HG02943 (cell line): ENCODE data around the gene CALHM4.
"Not testable (repeated sequence)": the region's sequence is repeated elsewhere in the genome, so short reads cannot be mapped to it uniquely, and the experiment has no call there.

Experiments used
- ATAC-seq: cut with Tn5 transposase; IDR thresholded peaks from one replicate; pipeline ENCODE4 v1.9.1; 2021; ENCODE audit warnings: mild to moderate bottlenecking, low read depth, moderate library complexity; ENCODE audit not compliant: unreplicated experiment

The CALHM4 gene

GRCh38 chr6:116571683-116572000 is 18.1 kb downstream of the CALHM4 start:
- no peak for ATAC-seq

- no peak for ATAC-seq
Measured at GRCh38 chr6:116572162-116572561, 18.6 kb downstream of the CALHM4 start.

- no peak for ATAC-seq
Measured at GRCh38 chr6:116575227-116575626, 21.7 kb downstream of the CALHM4 start.

- ATAC-seq = no peak
Measured at GRCh38 chr6:116577486-116577885, 23.9 kb downstream of the CALHM4 start.

- ATAC-seq = no peak
Measured at GRCh38 chr6:116578335-116578734, 24.8 kb downstream of the CALHM4 start.

- no peak for ATAC-seq
Measured at GRCh38 chr6:116579143-116579542, 25.6 kb downstream of the CALHM4 start.

- no peak for ATAC-seq
Measured at GRCh38 chr6:116580198-116580597, 26.6 kb downstream of the CALHM4 start.

GRCh38 chr6:116586276-116586675 is 32.7 kb downstream of the CALHM4 start:
- ATAC-seq = no peak

GRCh38 chr6:116586738-116587137 is 33.2 kb downstream of the CALHM4 start:
- ATAC-seq = no peak

GRCh38 chr6:116595247-116595646 is 41.7 kb downstream of the CALHM4 start:
- no peak for ATAC-seq

- no peak for ATAC-seq
Measured at GRCh38 chr6:116596815-116597214, 43.3 kb downstream of the CALHM4 start.

GRCh38 chr6:116603916-116604315 is 50.4 kb downstream of the CALHM4 start:
- ATAC-seq = not testable (repeated sequence)

GRCh38 chr6:116604868-116605267 is 51.3 kb downstream of the CALHM4 start:
- not testable (repeated sequence) for ATAC-seq

GRCh38 chr6:116605935-116606334 is 52.4 kb downstream of the CALHM4 start:
- no peak for ATAC-seq
